ENCODE results near the gene LGSN.
"Not testable (repeated sequence)": the region's sequence is repeated elsewhere in the genome, so short reads cannot be mapped to it uniquely, and the experiment has no call there.

The LGSN gene

DNA sequence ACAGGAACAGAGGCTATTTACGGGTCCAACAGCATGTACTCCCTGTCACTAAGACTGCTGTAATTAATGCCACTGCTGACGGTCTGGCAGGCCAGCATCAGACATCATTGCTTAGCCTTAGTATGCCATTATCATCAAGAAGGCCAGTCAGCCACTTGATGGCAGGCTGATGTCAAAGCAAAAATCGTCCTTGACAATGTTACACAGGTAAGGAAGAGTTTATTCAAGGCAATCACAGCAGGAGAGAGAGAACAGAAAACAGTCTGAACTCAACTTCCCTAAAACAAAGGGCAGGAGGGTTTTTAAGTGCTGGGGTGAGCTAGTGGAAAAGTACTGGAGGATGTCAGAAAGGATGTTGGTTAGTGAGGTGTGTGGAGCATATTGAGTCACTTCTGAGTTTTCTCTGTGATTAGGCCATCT is 83.4 kb downstream of the LGSN start:
- no peak for DNase-seq (ENCODE audit: low read depth)

DNA sequence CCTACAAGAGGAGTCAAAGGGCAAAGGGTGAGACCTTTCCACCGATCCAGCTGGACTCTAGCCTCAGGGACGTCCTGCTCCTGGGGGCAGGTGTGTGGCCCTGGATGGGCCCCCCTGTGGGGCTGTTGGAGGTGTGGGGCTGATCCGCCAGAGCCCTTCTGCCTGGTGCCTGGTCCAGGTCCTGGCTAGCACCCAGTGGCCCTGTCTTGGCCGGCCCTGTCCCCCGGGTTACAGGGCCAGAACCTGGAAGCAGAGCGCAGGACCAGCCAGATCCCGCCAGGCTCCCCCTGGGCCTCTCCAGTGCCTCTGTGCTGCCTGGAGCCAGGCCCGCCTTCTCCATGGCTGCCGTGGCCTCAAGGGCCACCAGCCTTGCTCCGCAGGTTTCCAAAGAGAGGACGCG is 89.3 kb downstream of the LGSN start:
- DNase-seq (ENCODE audit: low read depth): not testable (repeated sequence)

DNA sequence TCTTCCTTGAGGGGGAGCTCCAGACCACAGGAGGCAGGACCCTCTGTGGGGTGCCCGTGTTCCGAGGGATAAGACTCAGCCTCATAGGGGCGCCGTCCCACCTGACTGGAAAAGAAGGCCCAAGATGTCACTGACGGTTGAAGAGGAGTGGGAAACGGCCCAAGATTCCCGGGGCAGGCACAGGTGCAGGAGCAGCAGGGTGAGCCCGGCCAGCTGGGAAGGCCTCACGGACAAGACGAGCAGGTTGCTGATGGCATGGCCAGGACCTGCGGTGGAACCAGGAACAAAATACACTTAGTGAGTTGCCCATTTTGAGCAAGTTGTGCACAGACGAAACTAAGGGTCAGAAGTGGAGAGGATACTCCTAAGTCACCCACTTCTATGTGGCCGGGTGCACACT is 89.8 kb downstream of the LGSN start:
- DNase-seq (ENCODE audit: low read depth): not testable (repeated sequence)

DNA sequence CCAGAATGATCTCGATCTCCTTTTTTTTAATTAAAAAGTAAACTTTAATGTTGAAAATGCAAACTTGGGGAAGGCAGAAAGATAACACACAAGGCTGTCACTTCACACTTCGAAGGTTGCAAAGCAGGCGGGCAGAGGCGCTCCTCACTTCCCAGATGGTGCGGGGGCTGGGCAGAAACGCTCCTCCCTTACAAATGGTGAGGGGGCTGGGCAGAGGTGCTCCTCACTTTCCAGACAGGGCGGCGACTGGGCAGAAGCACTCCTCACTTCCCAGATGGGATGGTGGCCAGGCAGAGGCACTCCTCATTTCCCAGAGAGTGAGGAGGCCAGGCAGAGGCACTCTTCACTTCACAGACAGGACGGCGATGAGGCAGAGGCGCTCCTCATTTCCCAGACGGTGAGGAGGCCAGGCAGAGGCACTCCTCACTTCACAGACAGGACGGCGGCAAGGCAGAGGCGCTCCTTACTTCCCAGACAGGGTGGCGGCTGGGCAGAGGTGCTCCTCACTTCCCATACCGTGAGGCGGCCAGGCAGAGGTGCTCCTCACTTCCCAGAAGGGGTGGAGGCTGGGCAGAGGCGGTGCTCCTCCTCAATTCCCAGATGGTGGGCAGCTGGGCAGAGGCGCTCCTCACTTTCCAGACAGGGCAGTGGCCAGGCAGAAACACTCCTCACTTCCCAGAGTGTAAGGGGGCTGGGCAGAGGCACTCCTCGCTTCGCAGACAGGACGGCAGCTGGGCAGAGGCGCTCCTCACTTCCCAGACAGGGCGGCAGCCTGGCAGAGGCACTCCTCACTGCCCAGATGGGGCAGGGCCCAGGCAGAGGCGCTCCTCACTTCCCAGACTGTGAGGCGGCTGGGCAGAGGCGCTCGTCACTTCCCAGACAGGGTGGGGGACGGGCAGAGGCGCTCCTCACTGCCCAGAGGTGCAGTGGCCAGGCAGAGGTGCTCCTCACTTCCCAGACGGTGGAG is 91.6 kb downstream of the LGSN start:
- DNase-seq (ENCODE audit: low read depth): not testable (repeated sequence)

DNA sequence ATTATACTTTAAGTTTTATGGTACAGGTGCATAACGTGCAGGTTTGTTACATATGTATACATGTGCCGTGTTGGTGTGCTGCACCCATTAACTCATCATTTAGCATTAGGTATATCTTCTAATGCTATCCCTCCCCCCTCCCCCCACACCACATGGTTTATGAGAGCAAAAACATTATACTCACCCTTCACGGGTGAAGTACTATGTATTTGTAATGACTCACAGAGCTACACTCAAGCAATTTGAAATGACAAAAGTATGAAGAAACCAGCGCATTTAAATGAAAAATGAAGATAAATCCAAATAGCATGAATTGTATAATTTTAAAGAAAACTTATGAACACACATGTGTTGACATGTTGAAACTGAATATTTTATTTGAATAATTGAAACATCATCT is 93.8 kb downstream of the LGSN start:
- DNase-seq (ENCODE audit: low read depth): peak; percentile 2

Data from HS-5 (cell line).